SU-DHL-6 (cell line): Measurements from ENCODE around the gene CBLB.

Experiments
- H2AFZ ChIP-seq: fragments of 200-600 bp; sonication (generic); 2 replicates; pipeline ENCODE4 v1.6.1; 2014; ENCODE audit warnings: low read depth, mild to moderate bottlenecking, moderate library complexity, mixed read lengths, antibody characterized with exemption, low read length; ENCODE audit not compliant: severe bottlenecking
- H3F3A ChIP-seq: fragments of 200-600 bp; shearing (Covaris generic); 2 replicates; pipeline ENCODE4 v1.6.0; 2016; ENCODE audit warnings: antibody characterized with exemption, mild to moderate bottlenecking; ENCODE audit not compliant: insufficient read depth
- H3K27ac ChIP-seq: fragments of 200-600 bp; sonication (generic); 2 replicates; pipeline ENCODE4 v1.5.1; 2016; ENCODE audit warnings: low read depth, mild to moderate bottlenecking, low read length, moderate library complexity, mixed read lengths
- H3K27me3 ChIP-seq: fragments of 200-600 bp; sonication (generic), shearing (Covaris generic); 2 replicates; pipeline ENCODE4 v1.6.0; 2014; ENCODE audit warnings: mild to moderate bottlenecking, low read length
- H3K36me3 ChIP-seq: fragments of 200-600 bp; sonication (generic); 2 replicates; pipeline ENCODE4 v1.6.1; 2014; ENCODE audit warnings: mild to moderate bottlenecking, low read length, mixed read lengths
- H3K4me2 ChIP-seq: fragments of 300-600, 200-600 bp; shearing (Covaris generic), sonication (generic); 2 replicates; pipeline ENCODE4 v1.6.0; 2014; ENCODE audit warnings: low read length, low read depth, mild to moderate bottlenecking; ENCODE audit not compliant: poor library complexity, severe bottlenecking
- H3K4me3 ChIP-seq: fragments of 200-600 bp; sonication (generic); 2 replicates; pipeline ENCODE4 v1.5.1; 2014; ENCODE audit warnings: antibody characterized with exemption, low read length, mild to moderate bottlenecking, mixed read lengths; ENCODE audit not compliant: insufficient read depth, poor library complexity, severe bottlenecking
- H3K79me2 ChIP-seq: fragments of 200-600 bp; sonication (generic); 2 replicates; pipeline ENCODE4 v1.6.1; 2014; ENCODE audit warnings: mild to moderate bottlenecking, low read length, moderate library complexity; ENCODE audit not compliant: insufficient read depth
- H3K9ac ChIP-seq: fragments of 200-600 bp; sonication (generic); 2 replicates; pipeline ENCODE4 v1.7.0; 2014; ENCODE audit warnings: mild to moderate bottlenecking, low read length
- H3K9me2 ChIP-seq: fragments of 200-600 bp; sonication (generic); replicated peaks from 2 replicates; pipeline ENCODE4 v1.6.1; 2014; ENCODE audit warnings: low read length; ENCODE audit not compliant: insufficient read depth
- H3K9me3 ChIP-seq: fragments of 200-600 bp; sonication (generic); 2 replicates; pipeline ENCODE4 v1.6.1; 2014; ENCODE audit warnings: low read length, mixed read lengths; ENCODE audit not compliant: insufficient read depth
- H4K20me1 ChIP-seq: fragments of 200-600 bp; sonication (generic); 2 replicates; pipeline ENCODE4 v1.6.1; 2014; ENCODE audit warnings: low read depth, mild to moderate bottlenecking, antibody characterized with exemption, low read length, moderate library complexity, mixed read lengths
- CTCF ChIP-seq: fragments of 200-600 bp; sonication (generic); IDR thresholded peaks from one replicate; pipeline ENCODE4 v1.5.1; 2017; ENCODE audit warnings: antibody characterized with exemption, mild to moderate bottlenecking, low read length, moderate library complexity; ENCODE audit not compliant: insufficient read depth, poor library complexity, severe bottlenecking
- EZH2phosphoT487 ChIP-seq: fragments of 200-600 bp; sonication (generic), shearing (Covaris generic); conservative IDR thresholded peaks from 2 replicates; pipeline ENCODE4 v1.6.1; 2018; ENCODE audit warnings: mild to moderate bottlenecking, antibody characterized with exemption, low read length, moderate library complexity, mixed read lengths

Gene CBLB

GRCh38 chr3:105758451-105758850 is 110.4 kb downstream of the CBLB start:
- Histone ChIP-seq H4K20me1 (no peaks in the 10 kb centered on the region), H3K9ac (no peak overlapping the region), H3K27me3 (no peaks in the 10 kb centered on the region), H3F3A (peaks cover 29% of the 10 kb centered on the region), H3K9me2 (no peaks in the 10 kb centered on the region), H2AFZ (no peak overlapping the region), H3K36me3 (peaks cover 52% of the 10 kb centered on the region), H3K27ac (no peak overlapping the region), H3K9me3 (peaks cover 40% of the 10 kb centered on the region; the same call in 1 of the 2 replicates), H3K4me3 (no peak overlapping the region), H3K79me2 (peaks cover 56% of the 10 kb centered on the region), H3K4me2 (no peak overlapping the region)
- TF ChIP-seq CTCF (no peak), EZH2phosphoT487 (no peak)

DNA sequence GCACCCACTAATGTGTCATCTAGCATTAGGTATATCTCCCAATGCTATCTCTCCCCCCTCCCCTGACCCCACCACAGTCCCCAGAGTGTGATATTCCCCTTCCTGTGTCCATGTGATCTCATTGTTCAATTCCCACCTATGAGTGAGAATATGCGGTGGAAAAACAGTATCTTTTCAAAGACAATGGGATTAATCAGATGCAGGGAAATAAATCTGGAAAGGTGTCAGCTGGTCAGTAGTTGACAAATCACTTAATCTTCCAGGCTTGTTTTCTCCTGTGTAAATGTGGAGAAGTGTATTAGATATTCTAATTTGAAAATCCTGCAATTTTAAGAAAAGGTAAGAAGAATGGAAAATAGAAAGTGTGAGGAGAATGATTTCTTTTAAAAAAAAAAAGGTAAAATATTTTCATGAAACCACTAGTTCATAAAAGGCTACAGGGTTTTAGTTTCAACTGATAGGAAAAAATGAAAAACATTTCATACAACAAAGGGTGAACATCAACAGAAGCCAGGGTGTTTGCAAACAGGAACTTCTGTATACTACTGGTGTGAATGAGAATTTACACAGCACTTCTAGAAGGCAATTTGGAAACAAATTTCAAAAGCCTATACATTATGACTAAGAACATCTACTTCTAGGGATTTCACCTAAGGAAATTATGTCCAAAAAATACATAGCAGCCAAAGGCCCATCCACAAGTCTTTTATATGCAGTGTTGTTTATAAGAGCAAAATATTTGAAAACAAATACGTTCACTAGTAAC is 113.5 kb downstream of the CBLB start:
- peak overlapping the region; percentile 99 for H3K27ac ChIP-seq
- H3K79me2 ChIP-seq: peaks cover 75% of the 10 kb centered on the region
- peaks cover 18% of the 10 kb centered on the region; the same call in 1 of the 2 replicates for H3K9me3 ChIP-seq
- no peaks in the 10 kb centered on the region for H3K27me3 ChIP-seq
- H2AFZ ChIP-seq: no peak overlapping the region
- H3F3A ChIP-seq: peaks cover 52% of the 10 kb centered on the region
- peaks cover 31% of the 10 kb centered on the region for H3K36me3 ChIP-seq
- no peaks in the 10 kb centered on the region for H3K9me2 ChIP-seq
- no peak overlapping the region for H3K4me3 ChIP-seq
- TF ChIP-seq CTCF: no peak
- TF ChIP-seq EZH2phosphoT487: no peak
- no peak overlapping the region for H3K9ac ChIP-seq
- H4K20me1 ChIP-seq: no peaks in the 10 kb centered on the region
- peak overlapping the region; percentile 2 for H3K4me2 ChIP-seq

GRCh38 chr3:105752791-105753415 is 115.9 kb downstream of the CBLB start:
- Histone ChIP-seq H3K4me3 (peak overlapping the region; percentile 19), H3K79me2 (peaks cover 64% of the 10 kb centered on the region; the same call in 1 of the 2 replicates), H3K27me3 (no peaks in the 10 kb centered on the region), H3K9me2 (no peaks in the 10 kb centered on the region), H3K9ac (peak overlapping the region; percentile 44), H2AFZ (no peak overlapping the region), H3K4me2 (peak overlapping the region; percentile 85), H3K9me3 (no peaks in the 10 kb centered on the region), H3K36me3 (peaks cover 21% of the 10 kb centered on the region), H3K27ac (peak overlapping the region; percentile 99), H3F3A (peaks cover 52% of the 10 kb centered on the region), H4K20me1 (no peaks in the 10 kb centered on the region)
- TF ChIP-seq EZH2phosphoT487 (no peak), CTCF (no peak)
